ENCODE data around the gene MMP24OS.

MMP24OS gene

DNA sequence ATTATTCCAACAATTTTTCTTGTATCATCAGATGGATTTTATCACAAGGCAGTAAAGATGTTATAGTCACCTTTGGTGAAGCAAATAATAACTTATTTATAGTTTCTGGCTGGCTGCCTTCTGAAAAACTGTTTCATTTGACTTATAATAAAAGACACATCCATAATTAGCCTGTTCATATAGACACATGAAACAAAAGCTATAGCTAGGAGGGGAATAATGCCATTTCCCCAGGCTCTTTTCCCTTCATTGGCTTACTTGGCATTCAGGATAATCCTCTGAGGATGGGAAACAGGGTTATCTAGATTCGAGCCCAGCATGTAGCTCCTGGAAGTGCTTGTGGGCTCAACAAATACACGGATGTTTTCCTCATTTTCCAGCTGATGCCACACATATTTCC, 33.9 kb downstream of the MMP24OS start:
- no peak for DNase-seq

DNA sequence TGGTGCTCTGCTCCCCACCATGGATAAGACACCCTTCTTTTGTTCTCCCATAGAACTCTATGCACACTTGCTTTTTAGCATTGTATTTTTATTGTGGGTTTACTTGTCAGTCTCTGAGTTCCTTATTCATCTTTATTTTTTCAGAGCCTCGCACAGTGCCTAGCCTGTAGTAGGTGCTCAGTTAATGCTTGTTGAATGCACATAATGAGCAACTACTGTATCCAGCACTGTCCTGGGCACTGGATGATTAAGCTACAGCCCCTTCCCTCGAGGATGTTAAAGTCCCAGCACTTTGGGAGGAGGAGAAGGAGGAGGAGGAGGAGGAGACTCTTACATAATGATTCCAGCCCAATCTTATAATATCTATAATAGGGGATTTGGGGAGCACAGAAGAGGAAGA, 34.6 kb downstream of the MMP24OS start:
- DNase-seq: no peak

DNA sequence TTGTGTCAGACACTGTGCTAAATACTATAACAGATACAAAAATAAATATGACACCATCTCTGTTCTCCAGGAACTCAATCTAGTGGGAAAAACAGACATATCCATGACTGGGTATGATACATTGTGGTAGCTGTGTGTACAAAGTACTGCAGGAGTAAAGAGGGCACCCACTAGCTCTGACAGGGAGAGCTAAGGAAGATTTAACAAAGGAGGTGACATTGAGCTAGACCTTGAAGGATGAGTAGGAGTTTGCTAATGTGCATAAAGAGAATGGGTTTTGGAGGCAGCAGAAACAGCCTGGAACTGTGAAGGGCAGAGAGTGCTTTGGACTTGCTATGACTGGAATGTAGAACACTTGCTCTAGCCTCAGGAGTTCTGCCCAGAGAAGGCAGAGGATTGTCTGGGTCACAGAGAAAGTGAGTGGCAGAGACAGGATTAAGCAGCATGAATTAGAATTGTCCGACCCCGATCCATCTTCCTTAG, 37.1 kb downstream of the MMP24OS start:
- DNase-seq: no peak

DNA sequence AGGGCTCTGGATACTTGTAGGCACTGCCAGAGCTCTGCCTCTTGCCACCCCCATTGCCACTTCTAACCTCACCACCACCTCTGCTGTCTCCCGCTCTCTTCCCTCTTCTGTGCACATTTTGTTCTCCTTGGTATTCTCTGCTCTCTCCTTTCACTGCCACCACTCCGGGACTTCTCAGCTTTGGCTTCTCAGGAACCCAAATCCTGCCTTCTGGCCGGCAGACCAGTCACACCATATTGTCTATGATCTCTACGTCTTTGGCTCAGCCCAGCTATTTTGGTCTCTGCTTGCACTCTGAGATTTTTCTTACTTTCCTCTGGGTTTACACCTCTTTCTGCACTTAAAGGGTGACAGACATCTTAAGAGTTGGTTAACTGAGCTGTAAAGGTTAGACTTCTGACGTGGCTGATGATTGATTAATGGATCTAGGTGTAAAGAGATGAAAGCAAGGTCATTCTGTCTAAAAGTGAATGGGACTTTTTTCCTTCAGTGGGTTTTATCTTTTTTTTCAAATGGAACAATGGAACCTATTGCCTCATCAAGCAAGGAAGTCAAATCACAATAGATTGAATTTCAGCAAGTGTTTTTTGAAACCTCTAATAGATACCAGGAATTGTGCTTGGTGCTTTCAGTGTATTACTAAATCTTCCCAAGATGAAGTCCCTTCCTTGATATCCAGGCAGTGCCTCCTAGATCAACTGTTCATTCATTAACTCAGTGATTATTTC, 37.7 kb downstream of the MMP24OS start:
- no peak for DNase-seq

DNA sequence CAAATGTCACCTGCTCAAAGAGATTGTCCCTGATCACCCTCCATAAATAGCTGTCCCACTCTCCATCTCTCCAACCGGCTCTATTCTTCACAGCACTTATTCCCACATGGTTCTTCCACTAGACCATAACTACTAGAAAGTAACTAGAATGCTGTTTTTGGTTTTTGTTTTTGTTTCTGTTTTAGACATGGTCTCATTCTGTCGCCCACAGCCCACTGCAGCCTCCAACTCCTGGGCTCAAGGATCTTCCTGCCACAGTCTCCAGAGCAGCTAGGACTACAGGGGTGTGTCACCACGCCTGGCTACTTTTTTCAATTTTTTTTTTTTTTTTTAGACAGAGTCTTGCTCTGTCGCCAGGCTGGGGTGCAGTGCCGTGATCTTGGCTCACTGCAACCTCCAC, 39.2 kb downstream of the MMP24OS start:
- no peak for DNase-seq

DNA sequence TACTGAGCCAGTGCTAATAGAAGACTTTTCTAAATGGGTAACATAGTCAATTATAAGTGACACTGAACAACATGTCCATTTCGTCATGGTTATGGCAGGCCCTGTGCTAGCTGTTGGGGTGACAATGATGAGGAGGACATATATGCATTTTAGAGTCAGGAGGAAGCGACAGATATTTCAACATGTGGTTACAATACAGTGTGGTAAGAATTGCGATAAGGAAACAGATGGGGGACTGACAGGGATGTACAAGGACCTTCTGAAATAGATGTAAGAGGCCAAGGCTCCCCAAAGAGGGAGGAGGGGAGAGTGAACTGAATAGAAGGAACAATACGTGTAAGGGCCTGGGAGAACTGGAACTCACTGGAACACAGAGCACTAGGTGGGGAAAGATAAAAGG, 39.8 kb downstream of the MMP24OS start:
- no peak for DNase-seq

DNA sequence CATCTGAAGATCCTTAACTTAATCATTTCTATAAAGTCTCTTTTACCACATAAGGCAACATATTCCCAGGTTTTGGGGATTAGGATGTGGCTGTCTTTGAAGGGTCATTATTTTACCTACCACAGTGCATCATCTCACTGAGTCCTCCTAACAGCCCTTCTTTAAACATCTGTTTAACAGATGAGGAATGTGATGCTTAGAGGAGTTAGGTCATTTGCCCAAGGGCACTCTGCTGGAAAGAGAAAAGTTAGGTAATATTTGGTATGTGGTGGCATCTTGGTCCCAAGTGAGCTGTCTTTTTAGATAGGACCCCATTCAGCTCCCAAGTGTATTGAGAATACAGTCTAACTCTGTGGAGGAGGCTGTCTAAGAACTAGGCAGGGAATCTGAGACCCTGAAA, 40.4 kb downstream of the MMP24OS start:
- DNase-seq: no peak

DNA sequence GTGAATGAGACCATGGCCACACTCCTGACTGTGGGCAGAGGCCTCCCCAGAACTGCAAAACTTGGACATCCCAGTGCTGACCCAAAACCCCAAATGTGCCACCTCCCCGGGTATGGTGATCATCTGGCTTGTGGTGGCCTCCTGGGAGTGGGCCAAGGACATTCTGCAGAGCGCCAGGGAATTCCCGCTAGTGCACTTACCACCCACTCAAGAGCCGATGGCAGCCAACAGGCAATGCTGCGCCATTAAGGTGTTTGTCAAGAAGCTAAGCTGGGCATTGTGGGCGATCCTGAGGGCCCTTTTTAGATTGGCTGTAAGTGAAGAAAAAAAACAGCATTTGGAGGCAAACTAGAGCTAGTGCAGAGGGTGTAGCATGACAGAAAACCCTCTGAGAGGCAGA, 42.0 kb downstream of the MMP24OS start:
- DNase-seq: no peak

DNA sequence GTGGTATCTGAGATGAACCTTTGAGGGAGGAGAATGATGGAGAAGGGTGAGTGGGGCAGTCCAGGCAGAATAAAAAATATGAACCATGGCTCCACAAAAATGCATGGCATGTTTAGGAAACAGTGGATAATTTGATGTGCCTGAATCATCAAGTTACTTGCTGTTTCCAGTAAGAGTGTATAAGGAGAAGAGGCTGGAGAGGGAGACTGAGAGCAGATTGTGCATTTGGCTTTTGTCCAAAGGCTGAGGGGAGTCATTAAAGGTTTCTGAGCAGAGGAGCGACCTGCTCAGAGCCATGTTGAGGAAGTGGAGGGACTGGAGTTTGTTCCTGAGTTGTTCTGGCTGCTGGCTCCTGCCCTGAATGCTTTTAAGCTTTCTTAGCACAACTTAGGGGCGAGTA, 45.3 kb downstream of the MMP24OS start:
- peak; percentile 95 for DNase-seq

DNA sequence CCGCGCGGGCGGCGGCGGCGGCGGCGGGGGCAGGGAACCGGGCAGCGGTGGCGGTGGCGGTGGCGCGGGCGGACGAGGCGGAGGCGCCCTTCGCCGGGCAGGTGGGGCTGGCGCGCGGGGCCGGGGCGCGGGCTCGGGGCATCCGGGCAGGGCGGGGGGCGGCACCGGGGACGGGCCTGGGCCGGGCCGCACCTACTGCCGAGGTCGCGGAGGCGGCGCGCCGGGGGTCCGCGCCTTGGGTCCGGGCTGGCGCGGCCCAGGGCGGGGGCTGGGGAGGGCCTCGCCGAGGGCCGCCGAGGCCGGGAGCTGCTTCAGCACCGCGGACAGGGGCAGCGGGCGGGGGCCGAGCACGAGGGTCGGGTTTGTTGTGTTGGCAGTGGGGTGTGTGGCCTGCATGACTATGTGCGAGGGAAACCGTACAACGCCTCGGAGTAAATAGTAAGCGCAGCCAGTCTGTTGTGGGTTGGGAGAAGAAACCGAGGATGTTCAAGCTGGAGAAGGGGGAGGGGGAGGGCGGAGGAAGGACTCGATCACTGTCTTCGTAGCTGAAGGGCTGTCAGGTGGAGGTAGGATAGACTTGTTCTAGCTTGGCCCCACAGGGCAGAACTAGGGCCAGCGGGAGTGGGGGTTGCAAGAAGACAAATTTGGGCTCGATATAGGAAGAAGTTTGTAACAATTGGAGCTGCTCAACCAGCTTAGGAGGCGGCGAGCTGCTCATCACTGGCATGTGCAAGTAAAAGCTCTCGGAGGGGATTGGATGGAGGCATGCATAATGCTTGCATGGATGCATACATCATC, 50.8 kb downstream of the MMP24OS start:
- peak; percentile 53 for DNase-seq

All from fibroblast of skin of right biceps (primary cell).